Neural cell (in vitro differentiated cells): Measurements from ENCODE around the gene SMARCA5. TPM values are rescaled to one million over a fixed set of nuclear protein-coding genes. Genes with fewer than 3 reads are reported as not detected.

Experiments
- H2AFZ ChIP-seq: fragments of 200-600, 300-800 bp; sonication (generic), shearing (Covaris generic); 2 replicates; pipeline ENCODE4 v1.6.0; 2014; ENCODE audit warnings: low read depth, mild to moderate bottlenecking, antibody characterized with exemption, low read length, moderate library complexity
- H3F3A ChIP-seq: fragments of 200-600 bp; shearing (Covaris generic); 2 replicates; pipeline ENCODE4 v1.6.1; 2016; ENCODE audit warnings: mild to moderate bottlenecking, moderate library complexity, mixed read lengths, antibody characterized with exemption, low read length; ENCODE audit not compliant: insufficient read depth, poor library complexity, severe bottlenecking
- H3K27ac ChIP-seq: fragments of 200-600, 300-800 bp; sonication (generic), shearing (Covaris generic); 2 replicates; pipeline ENCODE4 v1.5.1; 2014; ENCODE audit warnings: mild to moderate bottlenecking, low read length, moderate library complexity
- H3K27me3 ChIP-seq: fragments of 300-800, 200-600 bp; sonication (generic), shearing (Covaris generic); 2 replicates; pipeline ENCODE4 v1.6.0; 2014; ENCODE audit warnings: mild to moderate bottlenecking, low read depth, low read length, moderate library complexity; ENCODE audit not compliant: insufficient read depth
- H3K36me3 ChIP-seq: fragments of 300-800, 200-600 bp; sonication (generic), shearing (Covaris generic); 2 replicates; pipeline ENCODE4 v1.5.1; 2014; ENCODE audit warnings: mild to moderate bottlenecking, antibody characterized with exemption, low read length, moderate library complexity; ENCODE audit not compliant: insufficient read depth
- H3K4me2 ChIP-seq: fragments of 300-800, 200-600 bp; sonication (generic), shearing (Covaris generic); 2 replicates; pipeline ENCODE4 v1.6.0; 2014; ENCODE audit warnings: mild to moderate bottlenecking, low read length
- H3K4me3 ChIP-seq: fragments of 300-800, 200-600 bp; sonication (generic), shearing (Covaris generic); 2 replicates; pipeline ENCODE4 v1.5.1; 2014; ENCODE audit warnings: mild to moderate bottlenecking, low read length, moderate library complexity
- H3K79me2 ChIP-seq: fragments of 200-600 bp; shearing (Covaris generic); replicated peaks from 2 replicates; pipeline ENCODE4 v1.6.0; 2014; ENCODE audit warnings: mild to moderate bottlenecking, low read length, moderate library complexity; ENCODE audit not compliant: insufficient read depth
- H3K9ac ChIP-seq: fragments of 300-800, 200-600 bp; sonication (generic), shearing (Covaris generic); 2 replicates; pipeline ENCODE4 v1.6.1; 2016; ENCODE audit warnings: mild to moderate bottlenecking, low read length, mixed read lengths
- H3K9me2 ChIP-seq: fragments of 200-600 bp; shearing (Covaris generic); 2 replicates; pipeline ENCODE4 v1.6.1; 2016; ENCODE audit warnings: mild to moderate bottlenecking, low read length, mixed read lengths; ENCODE audit not compliant: insufficient read depth
- H3K9me3 ChIP-seq: fragments of 200-600, 300-800 bp; sonication (generic), shearing (Covaris generic); 2 replicates; pipeline ENCODE4 v1.6.1; 2016; ENCODE audit warnings: mild to moderate bottlenecking, mixed run types, low read length, moderate library complexity, mixed read lengths
- H4K20me1 ChIP-seq: fragments of 200-600 bp; shearing (Covaris generic); 2 replicates; pipeline ENCODE4 v1.6.1; 2016; ENCODE audit warnings: mild to moderate bottlenecking, mixed run types; ENCODE audit not compliant: insufficient read depth
- EP300 ChIP-seq: fragments of 450-650 bp; conservative IDR thresholded peaks from 2 replicates; pipeline ENCODE4 v1.6.1; 2014; ENCODE audit warnings: antibody characterized with exemption, mild to moderate bottlenecking, moderate library complexity; ENCODE audit not compliant: poor library complexity, severe bottlenecking
- EZH2 ChIP-seq: fragments of 200-600, 300-800 bp; shearing (Covaris generic), sonication (generic); IDR thresholded peaks from 2 replicates; pipeline ENCODE4 v1.6.1; 2014; ENCODE audit warnings: antibody characterized with exemption, low read length, borderline replicate concordance, mild to moderate bottlenecking; ENCODE audit not compliant: insufficient read depth, poor library complexity, severe bottlenecking
- MXI1 ChIP-seq: fragments of 450-650 bp; conservative IDR thresholded peaks from 2 replicates; pipeline ENCODE4 v1.6.1; 2014; ENCODE audit warnings: antibody characterized with exemption, mild to moderate bottlenecking; ENCODE audit not compliant: poor library complexity, severe bottlenecking
- POLR2AphosphoS5 ChIP-seq: IDR thresholded peaks from 2 replicates; pipeline ENCODE4 v1.6.1; 2012
- RAD21 ChIP-seq: fragments of 450-650 bp; conservative IDR thresholded peaks from 2 replicates; pipeline ENCODE4 v1.6.1; 2014; ENCODE audit warnings: antibody characterized with exemption, mild to moderate bottlenecking, moderate library complexity
- SMC3 ChIP-seq: fragments of 450-650 bp; conservative IDR thresholded peaks from 2 replicates; pipeline ENCODE4 v1.6.1; 2014; ENCODE audit warnings: antibody characterized with exemption, mild to moderate bottlenecking, moderate library complexity; ENCODE audit not compliant: poor library complexity
- TAF1 ChIP-seq: IDR thresholded peaks from 2 replicates; pipeline ENCODE4 v1.6.1; 2012; ENCODE audit warnings: low read depth
- polyA plus RNA-seq: library from polyadenylated mRNA; depleted of rRNA; stranded (reverse); fragments of >200 nt; gene quantifications from 2 replicates; pipeline ENCODE4 v1.2.3, GENCODE V29; 2014
- TF ChIP-seq, protein P1 (sequence below): fragments of 450-650 bp; IDR thresholded peaks from 2 replicates; pipeline ENCODE4 v1.5.1; 2014; ENCODE audit warnings: antibody characterized with exemption, mild to moderate bottlenecking, moderate library complexity; ENCODE audit not compliant: poor library complexity, severe bottlenecking
- TF ChIP-seq, protein P2 (sequence below): IDR thresholded peaks from 2 replicates; pipeline ENCODE4 v1.6.1; 2012; ENCODE audit warnings: borderline replicate concordance

The SMARCA5 gene
- polyA plus RNA-seq, 1 donor from 2014 or later: 49.2 TPM

DNA sequence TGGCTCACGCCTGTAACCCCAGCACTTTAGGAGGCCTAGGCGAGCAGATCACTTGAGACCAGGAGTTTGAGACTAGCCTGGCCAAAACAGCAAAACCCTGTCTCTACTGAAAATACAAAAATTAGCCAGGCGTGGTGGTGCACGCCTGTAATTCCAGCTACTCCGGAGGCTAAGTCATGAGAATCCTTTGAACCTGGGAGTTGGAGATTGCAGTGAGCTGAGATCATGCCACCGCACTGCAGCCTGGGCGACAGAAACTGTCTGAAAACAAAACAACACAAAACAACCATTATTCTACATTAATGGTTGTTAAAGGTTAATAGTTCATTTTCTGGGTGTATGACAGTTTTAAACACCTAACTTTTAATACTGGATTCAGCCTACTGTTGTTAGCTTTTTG, 1.6 kb upstream of the SMARCA5 start:
- H3K9me3 ChIP-seq: no peaks in the 10 kb centered on the region
- no peak overlapping the region for H2AFZ ChIP-seq
- no peak overlapping the region for H3K9ac ChIP-seq
- no peaks in the 10 kb centered on the region for H3K9me2 ChIP-seq
- no peak overlapping the region for H3K4me2 ChIP-seq
- H3K79me2 ChIP-seq: peaks cover 28% of the 10 kb centered on the region
- no peaks in the 10 kb centered on the region for H3K36me3 ChIP-seq
- H3K4me3 ChIP-seq: no peak overlapping the region
- TF ChIP-seq, protein P1, sequence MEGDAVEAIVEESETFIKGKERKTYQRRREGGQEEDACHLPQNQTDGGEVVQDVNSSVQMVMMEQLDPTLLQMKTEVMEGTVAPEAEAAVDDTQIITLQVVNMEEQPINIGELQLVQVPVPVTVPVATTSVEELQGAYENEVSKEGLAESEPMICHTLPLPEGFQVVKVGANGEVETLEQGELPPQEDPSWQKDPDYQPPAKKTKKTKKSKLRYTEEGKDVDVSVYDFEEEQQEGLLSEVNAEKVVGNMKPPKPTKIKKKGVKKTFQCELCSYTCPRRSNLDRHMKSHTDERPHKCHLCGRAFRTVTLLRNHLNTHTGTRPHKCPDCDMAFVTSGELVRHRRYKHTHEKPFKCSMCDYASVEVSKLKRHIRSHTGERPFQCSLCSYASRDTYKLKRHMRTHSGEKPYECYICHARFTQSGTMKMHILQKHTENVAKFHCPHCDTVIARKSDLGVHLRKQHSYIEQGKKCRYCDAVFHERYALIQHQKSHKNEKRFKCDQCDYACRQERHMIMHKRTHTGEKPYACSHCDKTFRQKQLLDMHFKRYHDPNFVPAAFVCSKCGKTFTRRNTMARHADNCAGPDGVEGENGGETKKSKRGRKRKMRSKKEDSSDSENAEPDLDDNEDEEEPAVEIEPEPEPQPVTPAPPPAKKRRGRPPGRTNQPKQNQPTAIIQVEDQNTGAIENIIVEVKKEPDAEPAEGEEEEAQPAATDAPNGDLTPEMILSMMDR: no peak
- no peak for TF ChIP-seq EZH2
- TF ChIP-seq EP300: no peak
- no peak for TF ChIP-seq SMC3
- no peak for TF ChIP-seq POLR2AphosphoS5
- no peak overlapping the region for H3K27ac ChIP-seq
- peaks cover 12% of the 10 kb centered on the region for H4K20me1 ChIP-seq
- H3K27me3 ChIP-seq: no peaks in the 10 kb centered on the region
- H3F3A ChIP-seq: no peaks in the 10 kb centered on the region

DNA sequence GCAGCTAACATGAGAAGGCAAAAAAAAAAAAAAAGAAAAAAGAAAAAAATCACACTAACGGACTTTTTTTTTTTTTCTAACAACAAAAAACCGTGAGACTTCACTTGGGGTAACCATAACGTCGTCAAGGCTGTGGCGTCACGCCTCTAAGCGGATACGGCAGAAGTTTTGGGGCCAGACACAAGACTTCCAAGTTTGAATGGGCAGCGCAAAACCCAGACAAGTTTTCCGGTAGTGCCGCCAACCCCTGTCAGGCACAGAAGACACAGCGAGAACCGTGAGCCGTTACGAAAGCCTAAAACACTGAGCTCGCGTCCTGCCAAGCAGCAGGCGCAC, 556 bp upstream of the SMARCA5 start:
- peak overlapping the region; percentile 97 for H3K9ac ChIP-seq
- no peaks in the 10 kb centered on the region for H3F3A ChIP-seq
- H3K79me2 ChIP-seq: peaks cover 38% of the 10 kb centered on the region
- H2AFZ ChIP-seq: peak overlapping the region; percentile 2
- peak overlapping the region; percentile 90 for H3K4me3 ChIP-seq
- peak overlapping the region; percentile 50 for H3K4me2 ChIP-seq
- H3K9me3 ChIP-seq: no peaks in the 10 kb centered on the region
- H4K20me1 ChIP-seq: peaks cover 12% of the 10 kb centered on the region
- H3K27me3 ChIP-seq: no peaks in the 10 kb centered on the region
- no peaks in the 10 kb centered on the region for H3K9me2 ChIP-seq
- TF ChIP-seq TAF1: no peak
- TF ChIP-seq, protein P2, sequence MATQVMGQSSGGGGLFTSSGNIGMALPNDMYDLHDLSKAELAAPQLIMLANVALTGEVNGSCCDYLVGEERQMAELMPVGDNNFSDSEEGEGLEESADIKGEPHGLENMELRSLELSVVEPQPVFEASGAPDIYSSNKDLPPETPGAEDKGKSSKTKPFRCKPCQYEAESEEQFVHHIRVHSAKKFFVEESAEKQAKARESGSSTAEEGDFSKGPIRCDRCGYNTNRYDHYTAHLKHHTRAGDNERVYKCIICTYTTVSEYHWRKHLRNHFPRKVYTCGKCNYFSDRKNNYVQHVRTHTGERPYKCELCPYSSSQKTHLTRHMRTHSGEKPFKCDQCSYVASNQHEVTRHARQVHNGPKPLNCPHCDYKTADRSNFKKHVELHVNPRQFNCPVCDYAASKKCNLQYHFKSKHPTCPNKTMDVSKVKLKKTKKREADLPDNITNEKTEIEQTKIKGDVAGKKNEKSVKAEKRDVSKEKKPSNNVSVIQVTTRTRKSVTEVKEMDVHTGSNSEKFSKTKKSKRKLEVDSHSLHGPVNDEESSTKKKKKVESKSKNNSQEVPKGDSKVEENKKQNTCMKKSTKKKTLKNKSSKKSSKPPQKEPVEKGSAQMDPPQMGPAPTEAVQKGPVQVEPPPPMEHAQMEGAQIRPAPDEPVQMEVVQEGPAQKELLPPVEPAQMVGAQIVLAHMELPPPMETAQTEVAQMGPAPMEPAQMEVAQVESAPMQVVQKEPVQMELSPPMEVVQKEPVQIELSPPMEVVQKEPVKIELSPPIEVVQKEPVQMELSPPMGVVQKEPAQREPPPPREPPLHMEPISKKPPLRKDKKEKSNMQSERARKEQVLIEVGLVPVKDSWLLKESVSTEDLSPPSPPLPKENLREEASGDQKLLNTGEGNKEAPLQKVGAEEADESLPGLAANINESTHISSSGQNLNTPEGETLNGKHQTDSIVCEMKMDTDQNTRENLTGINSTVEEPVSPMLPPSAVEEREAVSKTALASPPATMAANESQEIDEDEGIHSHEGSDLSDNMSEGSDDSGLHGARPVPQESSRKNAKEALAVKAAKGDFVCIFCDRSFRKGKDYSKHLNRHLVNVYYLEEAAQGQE: no peak
- TF ChIP-seq RAD21: peak; percentile 38
- TF ChIP-seq SMC3: peak; percentile 45
- TF ChIP-seq, protein P1: peak; percentile 30
- peak; percentile 59 for TF ChIP-seq MXI1
- TF ChIP-seq POLR2AphosphoS5: no peak
- TF ChIP-seq EZH2: no peak
- no peak for TF ChIP-seq EP300
- H3K27ac ChIP-seq: peak overlapping the region; percentile 97
- H3K36me3 ChIP-seq: peaks cover 5% of the 10 kb centered on the region
